ENCODE results near the gene MAOA.

MAOA gene

DNA sequence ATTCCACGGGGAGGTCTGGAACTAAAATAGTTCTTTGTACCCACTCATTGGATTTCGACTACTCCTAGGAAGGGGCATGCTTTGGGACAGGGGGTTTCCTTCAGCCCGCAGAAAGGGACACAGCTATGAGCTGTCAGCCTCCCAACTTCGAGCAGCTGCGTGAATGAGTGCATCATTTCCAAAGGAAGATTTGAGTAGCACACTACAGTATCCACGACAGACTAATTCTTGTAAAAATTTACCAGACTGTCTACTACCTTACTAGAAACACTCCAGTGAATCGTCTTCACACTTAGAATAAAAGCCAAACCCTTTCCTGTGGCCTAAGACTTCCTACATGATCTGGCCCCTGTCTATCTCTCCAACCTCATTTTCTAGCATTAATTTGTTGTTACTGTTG, 101.9 kb downstream of the MAOA start:
- no peaks in the 10 kb centered on the region for H3K36me3 ChIP-seq (ENCODE audit: low read length)
- no peak overlapping the region for H3K4me2 ChIP-seq (ENCODE audit: low read depth, low read length, poor library complexity, severe bottlenecking)
- H3K4me3 ChIP-seq (ENCODE audit: insufficient read depth, low read length, poor library complexity, severe bottlenecking): no peak overlapping the region
- H4K20me1 ChIP-seq (ENCODE audit: low read depth, low read length): no peaks in the 10 kb centered on the region
- H3K9ac ChIP-seq (ENCODE audit: low read length): no peak overlapping the region
- H2AFZ ChIP-seq (ENCODE audit: low read depth, low read length, severe bottlenecking): no peak overlapping the region
- H3K79me2 ChIP-seq (ENCODE audit: insufficient read depth, low read length): no peaks in the 10 kb centered on the region
- TF ChIP-seq, protein P1, sequence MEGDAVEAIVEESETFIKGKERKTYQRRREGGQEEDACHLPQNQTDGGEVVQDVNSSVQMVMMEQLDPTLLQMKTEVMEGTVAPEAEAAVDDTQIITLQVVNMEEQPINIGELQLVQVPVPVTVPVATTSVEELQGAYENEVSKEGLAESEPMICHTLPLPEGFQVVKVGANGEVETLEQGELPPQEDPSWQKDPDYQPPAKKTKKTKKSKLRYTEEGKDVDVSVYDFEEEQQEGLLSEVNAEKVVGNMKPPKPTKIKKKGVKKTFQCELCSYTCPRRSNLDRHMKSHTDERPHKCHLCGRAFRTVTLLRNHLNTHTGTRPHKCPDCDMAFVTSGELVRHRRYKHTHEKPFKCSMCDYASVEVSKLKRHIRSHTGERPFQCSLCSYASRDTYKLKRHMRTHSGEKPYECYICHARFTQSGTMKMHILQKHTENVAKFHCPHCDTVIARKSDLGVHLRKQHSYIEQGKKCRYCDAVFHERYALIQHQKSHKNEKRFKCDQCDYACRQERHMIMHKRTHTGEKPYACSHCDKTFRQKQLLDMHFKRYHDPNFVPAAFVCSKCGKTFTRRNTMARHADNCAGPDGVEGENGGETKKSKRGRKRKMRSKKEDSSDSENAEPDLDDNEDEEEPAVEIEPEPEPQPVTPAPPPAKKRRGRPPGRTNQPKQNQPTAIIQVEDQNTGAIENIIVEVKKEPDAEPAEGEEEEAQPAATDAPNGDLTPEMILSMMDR (IDR thresholded peaks at IDR 0.05; ENCODE audit: insufficient read depth, low read length, poor library complexity, severe bottlenecking): no peak
- no peak for TF ChIP-seq EZH2phosphoT487 (conservative IDR thresholded peaks at IDR 0.05; ENCODE audit: low read length)
- H3K9me3 ChIP-seq (ENCODE audit: insufficient read depth, low read length): no peaks in the 10 kb centered on the region
- no peaks in the 10 kb centered on the region for H3F3A ChIP-seq (ENCODE audit: insufficient read depth)
- no peak overlapping the region for H3K27ac ChIP-seq (ENCODE audit: low read depth, low read length)
- no peaks in the 10 kb centered on the region for H3K9me2 ChIP-seq (replicated peaks; ENCODE audit: insufficient read depth, low read length)
- H3K27me3 ChIP-seq (ENCODE audit: low read length): no peaks in the 10 kb centered on the region

DNA sequence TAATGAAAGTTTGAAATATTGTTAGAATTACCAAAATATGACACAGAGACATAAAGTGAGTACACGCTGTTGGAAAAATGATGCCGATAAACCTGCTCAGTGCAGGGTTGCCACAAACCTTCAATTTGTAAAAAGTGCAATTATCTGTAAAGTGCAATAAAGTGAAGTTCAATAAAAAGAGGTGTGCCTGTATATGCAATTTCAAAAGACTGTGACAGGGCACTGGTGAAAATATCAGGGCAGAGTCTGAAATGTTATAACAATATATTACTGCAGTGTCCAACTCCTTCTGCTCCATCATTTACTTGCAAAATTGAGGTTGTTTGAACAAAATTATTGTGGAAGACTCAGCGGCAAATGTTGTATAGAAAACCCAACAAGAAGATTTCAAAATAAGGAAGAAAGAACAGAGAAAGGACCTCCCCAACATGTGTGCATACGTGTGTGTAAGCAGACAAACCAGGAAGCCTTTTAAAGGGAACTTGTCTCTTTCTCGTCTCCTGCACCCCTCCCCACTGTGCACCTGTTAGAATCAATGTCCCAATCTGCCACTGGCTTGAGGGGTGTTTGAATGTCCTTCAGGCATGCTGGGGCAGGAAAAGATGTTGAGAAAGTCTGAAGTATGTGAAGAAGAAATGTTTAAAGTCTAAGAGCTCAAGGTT, 130.0 kb downstream of the MAOA start:
- H3K4me3 ChIP-seq (ENCODE audit: insufficient read depth, low read length, poor library complexity, severe bottlenecking): no peak overlapping the region
- no peaks in the 10 kb centered on the region for H3K27me3 ChIP-seq (ENCODE audit: low read length)
- no peaks in the 10 kb centered on the region for H4K20me1 ChIP-seq (ENCODE audit: low read depth, low read length)
- H3F3A ChIP-seq (ENCODE audit: insufficient read depth): no peaks in the 10 kb centered on the region
- no peak overlapping the region for H2AFZ ChIP-seq (ENCODE audit: low read depth, low read length, severe bottlenecking)
- H3K79me2 ChIP-seq (ENCODE audit: insufficient read depth, low read length): no peaks in the 10 kb centered on the region
- H3K9ac ChIP-seq (ENCODE audit: low read length): no peak overlapping the region
- no peak overlapping the region for H3K27ac ChIP-seq (ENCODE audit: low read depth, low read length)
- H3K36me3 ChIP-seq (ENCODE audit: low read length): no peaks in the 10 kb centered on the region
- H3K9me3 ChIP-seq (ENCODE audit: insufficient read depth, low read length): no peaks in the 10 kb centered on the region
- TF ChIP-seq, protein P1 (IDR thresholded peaks at IDR 0.05; ENCODE audit: insufficient read depth, low read length, poor library complexity, severe bottlenecking): no peak
- TF ChIP-seq EZH2phosphoT487 (conservative IDR thresholded peaks at IDR 0.05; ENCODE audit: low read length): no peak
- H3K9me2 ChIP-seq (replicated peaks; ENCODE audit: insufficient read depth, low read length): no peaks in the 10 kb centered on the region
- H3K4me2 ChIP-seq (ENCODE audit: low read depth, low read length, poor library complexity, severe bottlenecking): no peak overlapping the region
